GM10847 (cell line): ENCODE measurements around the gene MAPK12.

Experiments used
- POLR2A ChIP-seq: IDR thresholded peaks from 2 replicates; pipeline ENCODE4 v1.6.1; 2011; ENCODE audit not compliant: insufficient read length; ENCODE audit errors: extremely low read depth

Gene MAPK12

DNA sequence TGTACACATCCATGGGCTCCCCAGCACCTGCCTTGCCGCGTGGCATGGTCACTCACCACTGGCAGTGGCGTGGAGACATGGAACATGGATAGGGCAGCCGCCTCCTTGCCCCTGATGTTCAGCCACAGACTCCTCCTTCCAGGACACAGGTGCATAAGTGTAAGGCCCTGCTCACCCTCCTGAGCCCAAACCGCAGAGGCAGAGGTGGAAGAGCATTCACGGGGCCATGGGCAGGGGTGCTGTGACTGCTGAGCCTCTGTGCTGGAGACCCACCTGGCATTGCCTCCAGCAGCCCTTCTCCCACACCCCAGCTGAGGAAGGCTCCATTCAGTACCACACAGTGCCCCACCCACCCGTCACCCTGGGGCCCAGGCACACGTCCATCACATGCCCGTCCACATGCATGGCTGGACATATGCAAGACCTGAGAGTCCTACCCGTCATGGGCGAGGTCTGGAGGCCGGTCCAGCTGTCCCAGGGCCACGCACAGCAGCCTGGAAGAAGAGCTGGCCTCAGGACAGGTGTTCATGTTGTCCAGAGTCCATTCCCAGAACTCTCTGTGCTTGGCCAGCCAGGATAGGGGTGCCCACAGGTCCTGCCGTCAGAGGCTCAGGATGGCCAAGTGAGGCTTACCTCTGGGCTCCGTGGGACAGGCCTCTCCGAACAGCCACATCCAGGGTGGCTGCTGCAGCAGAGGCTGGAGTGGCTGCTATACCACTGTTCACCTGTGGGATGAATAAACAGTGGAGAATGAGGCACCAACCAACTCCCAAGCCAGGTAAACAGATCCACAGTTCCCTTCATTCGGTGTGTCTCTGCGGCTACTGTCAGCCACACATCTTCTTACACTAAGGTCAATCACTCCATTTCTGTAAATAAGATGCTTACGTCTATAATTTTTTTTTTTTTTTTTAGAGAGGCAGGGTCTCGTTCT, 15.0 kb downstream of the MAPK12 start:
- no peak for TF ChIP-seq POLR2A

DNA sequence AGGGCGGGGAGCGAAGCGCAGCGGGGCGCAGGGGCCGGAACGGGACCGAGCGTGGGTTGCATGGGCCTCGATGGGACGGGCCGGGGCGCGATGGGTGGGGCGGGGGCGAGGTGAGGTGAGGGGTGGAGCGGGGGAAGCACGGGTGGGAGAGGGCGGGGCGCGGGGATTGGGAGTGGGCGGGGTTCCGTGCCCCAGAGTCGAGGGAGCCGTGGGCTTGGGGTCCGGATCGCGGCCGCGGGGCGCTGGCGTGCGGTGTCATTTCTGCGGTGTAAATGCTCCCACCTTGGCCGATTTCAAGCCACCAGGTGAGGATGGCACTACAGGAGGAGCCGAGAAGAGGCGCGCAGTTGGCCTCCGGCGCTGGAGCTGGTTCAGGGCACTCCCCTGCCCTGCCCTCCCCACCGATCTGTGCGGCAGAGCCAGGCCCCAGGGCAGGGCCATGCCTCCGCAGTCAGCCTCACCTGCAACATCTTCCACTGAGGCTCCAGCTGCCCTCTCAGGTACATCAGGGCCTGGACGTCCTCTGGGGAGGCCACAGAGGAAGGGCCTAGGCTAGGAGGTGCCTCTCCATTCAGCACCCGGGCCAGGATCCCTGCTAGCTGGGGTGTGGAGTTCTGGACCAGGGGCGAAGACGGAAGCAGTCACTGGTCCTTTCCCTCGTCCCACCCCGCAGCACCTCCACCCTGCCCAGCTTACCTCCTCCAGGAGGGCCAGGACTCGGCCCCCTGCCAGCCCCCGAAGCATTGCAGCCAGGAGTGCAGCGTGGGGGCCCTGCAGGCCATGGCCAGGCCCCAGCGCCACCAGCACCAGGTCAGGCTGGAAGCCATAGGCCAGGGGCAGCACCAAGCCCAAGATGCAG, 16.0 kb downstream of the MAPK12 start:
- no peak for TF ChIP-seq POLR2A

DNA sequence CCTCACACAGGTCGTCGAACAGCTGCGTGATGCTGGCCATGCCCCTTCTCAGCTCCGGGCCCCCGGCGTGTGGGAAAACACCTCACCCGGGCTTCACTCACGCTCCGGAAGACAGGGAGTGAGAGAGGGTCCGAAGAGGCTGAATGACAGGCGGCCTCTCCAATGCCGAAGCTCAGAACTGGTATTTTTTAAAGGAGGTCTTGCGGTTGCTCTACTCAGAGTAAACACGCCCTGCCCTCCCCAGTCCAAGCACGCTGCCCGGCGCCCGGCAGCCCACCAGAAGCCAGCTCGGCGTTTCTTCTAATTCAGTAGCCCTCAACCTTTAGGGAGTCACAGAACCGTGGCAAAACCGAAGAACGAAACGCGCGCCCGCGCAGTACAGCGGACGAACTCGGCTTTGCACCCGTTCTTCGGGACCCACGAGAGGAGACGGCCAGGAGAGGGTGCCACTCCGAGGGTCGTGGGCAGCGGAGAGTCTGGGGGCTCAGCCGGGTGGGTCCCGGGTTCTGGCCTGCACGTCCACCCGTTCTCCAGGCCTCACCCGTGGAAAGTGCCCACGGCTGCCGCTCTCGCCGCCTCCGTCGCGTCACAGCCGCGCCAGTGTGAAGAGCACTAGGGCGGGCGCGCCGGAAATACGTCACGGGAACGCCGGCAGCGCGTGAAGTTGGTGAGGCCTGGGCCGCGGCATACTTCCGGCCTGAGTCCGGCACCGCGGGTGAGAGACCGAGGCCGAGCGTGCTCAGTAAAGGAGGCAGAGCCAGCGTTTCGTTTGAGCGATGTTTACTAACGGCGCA, 16.9 kb downstream of the MAPK12 start, which contains the start of gene TUBGCP6:
TUBGCP6 (minus strand) TSS at position 604 of the 794 bp plus-strand sequence; CDS start at position 40, 564 bp downstream.
- peak; percentile 89 for TF ChIP-seq POLR2A

DNA sequence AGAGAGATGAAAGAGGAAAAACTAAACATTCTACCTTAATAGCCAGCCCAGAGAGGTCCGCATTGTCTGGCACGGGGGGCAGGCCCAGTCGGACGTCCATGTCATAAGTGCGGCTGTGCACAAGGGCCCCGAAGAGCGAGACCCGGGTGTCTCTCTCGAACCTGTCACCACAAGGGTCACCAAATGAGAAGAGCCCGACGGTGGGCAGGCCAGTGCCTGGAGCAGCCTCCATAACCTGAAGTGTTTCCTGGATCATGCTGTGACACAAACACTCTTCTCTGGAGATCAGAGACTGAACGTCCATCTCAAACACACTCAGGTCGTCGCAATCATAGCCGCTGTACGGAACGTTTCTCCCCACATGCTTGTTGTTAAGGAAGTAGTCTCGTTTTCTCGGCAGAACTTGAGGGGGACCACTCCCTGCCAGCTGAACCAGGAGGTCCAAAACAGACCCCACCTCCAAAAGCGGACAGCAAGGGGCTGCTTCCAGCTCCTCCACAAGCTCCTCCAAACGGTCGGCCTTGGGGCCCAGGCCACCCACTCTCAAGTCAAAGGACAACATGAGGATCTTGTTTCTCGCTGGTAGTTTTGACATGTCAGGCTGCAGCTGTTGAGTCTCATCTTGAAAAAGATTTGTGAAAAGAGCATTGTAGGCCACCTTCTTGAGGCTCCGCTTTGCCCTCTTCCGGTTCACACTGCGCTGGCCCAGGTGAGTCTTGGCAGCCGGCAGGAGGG, 17.6 kb downstream of the MAPK12 start:
- no peak for TF ChIP-seq POLR2A

DNA sequence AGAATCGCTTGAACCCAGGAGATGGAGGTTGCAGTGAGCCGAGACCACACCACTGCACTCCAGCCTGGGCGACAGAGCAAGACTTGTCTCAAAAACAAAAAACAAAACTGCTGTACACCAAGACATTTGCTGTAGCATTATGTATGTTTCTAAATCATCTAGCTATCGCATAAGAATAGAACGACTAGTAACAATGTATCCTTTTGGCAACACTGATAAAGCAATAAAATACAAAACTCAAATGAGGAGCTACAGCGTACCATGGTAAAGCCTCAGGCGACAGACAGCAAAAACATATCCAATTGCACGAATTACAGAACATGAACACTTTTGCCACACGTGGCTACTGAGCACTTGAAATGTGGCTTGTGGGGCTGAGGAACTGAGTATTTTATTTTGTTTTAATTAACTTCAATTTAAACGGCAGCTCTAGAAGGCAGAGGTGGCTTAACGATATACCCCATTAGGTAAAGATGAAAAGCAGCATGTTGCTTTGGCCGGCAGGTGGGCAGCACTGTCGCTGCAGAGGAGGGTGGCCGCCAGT, 19.0 kb downstream of the MAPK12 start:
- no peak for TF ChIP-seq POLR2A

DNA sequence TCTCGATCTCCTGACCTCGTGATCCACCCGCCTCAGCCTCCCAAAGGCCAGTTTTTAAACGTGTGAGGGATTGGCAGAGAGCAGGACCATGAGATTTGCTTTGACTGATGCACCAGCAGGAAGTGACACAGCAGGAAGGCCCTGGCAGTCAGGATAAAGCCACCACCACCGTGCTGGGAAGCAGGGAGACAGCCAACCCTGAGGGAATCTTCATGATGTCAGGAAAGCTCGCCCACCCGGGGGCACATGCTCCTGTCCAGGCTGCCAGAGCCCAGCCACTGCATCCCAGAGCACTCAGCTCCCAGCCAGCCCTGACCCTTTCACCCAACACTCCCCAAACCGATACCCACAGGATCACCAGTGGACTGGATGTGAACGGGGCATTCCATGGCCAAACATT, 22.7 kb downstream of the MAPK12 start:
- TF ChIP-seq POLR2A = no peak

DNA sequence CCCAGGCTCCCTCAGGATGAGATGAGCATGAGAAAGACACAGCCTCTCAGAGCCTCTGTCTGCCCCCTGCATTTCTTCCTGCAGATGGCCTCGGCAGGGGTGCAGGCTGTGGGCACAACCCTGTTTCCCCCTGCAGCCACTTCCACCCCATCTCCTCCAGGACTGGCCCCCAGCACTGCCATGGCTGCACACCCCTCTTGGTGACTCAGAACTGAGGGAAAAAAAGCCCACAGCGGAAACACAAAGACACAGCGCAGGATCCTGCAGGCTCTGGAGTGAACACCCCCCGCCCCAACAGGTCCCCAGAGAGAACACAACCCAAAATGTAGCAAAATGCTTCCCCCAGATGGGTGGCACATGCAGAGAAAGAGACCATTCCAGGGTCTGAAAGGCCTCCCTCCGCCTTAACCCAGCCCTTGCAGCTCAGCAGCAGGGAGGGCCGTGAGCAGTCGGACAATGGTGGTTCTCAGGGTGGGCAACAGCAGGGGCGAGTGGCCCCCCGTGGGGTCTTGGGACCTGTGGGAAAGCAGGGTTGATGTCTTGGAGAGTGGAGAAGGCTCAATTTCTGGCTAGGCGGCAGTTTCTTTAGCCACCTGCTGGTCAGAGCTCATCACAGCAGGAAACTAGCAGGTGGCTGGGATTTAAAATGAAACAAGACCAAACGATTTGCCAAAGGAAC, 24.6 kb downstream of the MAPK12 start:
- TF ChIP-seq POLR2A = no peak

DNA sequence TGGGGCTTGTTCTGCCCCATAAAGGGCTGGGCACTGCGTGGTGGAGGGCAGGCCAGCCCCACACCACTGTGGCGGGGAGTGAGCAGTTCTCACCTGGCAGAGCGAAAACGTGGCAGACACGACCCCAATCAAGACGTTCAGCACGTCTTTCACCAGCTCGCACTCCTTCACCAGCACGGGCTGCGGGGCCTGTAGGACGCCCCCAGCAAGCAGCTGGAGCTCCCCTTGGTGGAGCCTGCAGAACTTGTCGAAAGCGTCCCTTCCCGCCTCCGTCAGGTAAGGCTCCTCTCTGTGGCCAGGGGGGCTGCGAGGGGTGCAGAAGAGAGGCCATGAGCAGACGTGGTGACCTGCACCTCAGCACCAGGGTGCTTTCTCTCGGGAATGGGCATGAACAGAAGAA, 28.3 kb downstream of the MAPK12 start:
- TF ChIP-seq POLR2A = no peak

DNA sequence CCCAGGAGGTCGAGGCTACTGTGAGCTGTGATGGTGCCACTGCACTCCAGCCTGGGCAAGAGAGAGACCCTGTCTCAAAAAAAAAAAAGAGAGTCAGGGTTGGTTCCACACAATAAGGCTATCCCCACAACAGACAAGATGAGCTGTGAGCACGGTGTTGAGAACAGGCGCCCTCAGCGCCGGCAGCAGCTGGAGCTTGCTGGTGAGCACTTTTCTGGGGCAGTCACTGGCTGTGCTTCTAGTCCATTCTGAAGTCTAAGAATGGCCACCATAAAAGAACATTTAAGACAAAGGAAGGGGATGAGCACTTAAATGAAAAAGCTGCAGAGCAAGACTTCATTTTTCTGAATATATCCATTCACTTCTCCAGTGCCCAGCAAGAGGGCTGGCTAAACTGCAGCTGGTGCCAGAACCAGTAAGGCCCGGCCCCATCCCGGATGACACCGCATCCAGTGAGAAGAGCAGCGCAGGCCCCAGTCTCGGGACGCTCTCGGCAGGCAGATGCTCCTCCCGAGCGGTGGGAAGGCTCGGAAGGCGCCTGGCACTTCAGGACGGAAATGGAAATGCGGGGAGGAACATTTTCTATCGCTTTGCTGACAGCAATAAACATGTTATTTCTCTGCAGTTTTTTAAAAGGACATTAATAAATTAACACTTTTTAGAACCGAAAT, 28.9 kb downstream of the MAPK12 start:
- no peak for TF ChIP-seq POLR2A

DNA sequence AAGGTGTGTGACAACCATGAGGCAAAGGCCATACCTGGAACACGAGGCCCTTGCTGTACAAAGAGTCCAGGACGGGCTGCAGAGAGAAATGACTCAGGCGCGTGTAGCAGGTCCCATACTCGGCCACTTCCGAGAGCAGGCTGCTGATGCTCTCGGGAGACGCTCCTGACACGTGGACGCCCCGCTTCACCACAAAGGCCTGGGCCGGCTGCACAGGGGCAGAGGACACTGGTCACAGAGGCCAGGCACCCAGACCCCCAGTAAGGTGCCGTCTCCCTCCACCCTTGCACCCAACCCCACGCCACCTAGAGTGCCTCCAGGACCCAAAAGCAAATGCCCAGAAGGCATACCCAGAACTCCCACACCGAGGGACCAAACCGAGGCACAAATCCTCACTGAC, 32.1 kb downstream of the MAPK12 start:
- TF ChIP-seq POLR2A = no peak

DNA sequence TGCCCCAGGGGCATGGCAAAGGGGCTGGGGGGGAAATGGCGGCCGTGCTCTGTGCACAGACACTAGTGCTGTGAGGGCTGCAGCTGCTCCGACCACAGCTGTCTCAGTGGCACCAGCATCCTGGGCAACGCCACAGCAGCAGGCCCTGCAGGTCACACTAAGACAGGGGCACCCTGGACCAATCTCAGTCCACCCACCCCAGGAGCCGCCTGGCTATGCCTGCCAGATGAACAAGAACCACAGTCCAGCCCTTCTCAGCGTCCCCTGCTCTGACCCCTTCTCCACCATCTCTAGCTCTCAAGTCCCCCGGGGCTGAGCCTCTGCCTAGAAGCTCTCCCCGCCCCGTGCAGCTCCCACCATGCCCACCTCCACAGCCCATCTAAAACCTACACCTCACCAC, 33.1 kb downstream of the MAPK12 start:
- no peak for TF ChIP-seq POLR2A

DNA sequence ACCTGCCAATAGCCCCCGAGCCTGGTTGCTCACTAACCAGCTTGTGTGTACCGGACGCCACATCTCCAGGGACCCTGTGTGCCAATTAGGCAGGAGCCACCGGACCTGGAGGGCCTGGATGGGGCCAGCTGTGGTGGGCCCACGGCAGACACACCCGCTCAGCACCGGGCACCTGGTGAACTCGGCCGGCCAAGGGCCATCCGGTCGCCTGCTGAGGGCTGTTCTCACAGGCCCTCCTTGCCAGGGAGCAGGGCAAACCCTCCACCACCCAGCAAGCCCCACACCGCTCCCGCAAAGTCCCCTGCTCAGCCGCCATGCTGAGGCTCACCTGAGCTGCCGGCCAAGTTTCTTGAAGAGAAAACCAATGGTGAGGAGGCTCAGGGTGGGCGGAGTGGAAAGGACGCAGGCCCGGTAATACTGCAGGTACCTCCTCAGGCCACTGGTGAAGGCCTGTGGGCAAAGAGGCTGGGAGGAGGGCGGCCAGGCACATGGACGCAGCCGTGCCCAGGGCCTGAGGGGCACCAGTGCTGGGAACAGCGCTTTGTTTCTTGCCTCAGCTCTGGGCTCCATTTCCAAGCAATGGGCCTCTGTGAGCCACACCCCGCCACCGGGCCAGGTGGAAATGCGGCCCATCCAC, 33.8 kb downstream of the MAPK12 start:
- TF ChIP-seq POLR2A = no peak

DNA sequence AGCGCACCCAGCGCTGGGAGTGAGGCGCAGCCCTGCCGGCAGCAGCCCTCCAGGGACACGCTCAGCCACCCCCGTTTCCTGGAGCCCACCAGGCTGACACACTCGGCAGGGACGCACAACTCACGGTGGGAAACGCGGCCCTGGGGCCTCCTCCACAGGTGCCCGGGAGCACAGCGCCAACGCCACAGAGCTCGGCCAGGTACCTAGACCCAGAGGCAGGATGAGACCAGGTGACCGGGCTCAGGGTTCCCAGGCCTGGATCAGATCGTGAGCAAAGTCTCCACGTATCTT, 34.7 kb downstream of the MAPK12 start:
- no peak for TF ChIP-seq POLR2A
